GM18907 (cell line): ENCODE results near the gene ERFL.

Experiments
- ATAC-seq: cut with Tn5 transposase; IDR thresholded peaks from one replicate; pipeline ENCODE4 v1.9.1; 2021; ENCODE audit warnings: mild to moderate bottlenecking, moderate library complexity; ENCODE audit not compliant: unreplicated experiment

Gene ERFL

DNA sequence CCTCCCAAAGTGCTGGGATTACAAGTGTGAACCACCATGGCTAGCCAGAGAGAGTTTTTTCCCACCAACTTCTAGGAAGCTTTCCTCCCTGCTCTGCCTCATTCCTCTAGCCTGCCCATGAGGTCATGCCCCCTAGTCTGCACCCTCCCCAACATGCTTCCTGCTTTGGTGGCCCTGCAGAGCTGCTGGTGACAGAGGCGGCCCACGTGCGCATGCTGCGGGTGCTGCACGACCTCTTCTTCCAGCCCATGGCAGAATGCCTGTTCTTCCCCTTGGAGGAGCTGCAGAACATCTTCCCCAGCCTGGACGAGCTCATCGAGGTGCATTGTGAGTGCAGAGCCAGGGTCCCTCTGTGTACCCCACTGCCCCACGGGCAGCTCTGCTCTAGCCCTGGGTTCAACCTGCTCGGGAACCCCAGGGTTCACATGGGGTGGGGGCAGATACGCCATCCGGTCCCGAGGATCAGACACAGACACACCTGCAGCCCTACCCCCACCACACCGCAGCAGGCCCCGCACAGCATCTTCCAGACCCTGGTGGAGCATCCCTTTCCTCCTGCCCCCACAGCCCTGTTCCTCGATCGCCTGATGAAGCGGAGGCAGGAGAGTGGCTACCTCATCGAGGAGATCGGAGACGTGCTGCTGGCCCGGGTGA, 26.4 kb downstream of the ERFL start:
- ATAC-seq = no peak

GRCh38 chr19:41898235-41898634, 30.0 kb downstream of the ERFL start:
- no peak for ATAC-seq

DNA sequence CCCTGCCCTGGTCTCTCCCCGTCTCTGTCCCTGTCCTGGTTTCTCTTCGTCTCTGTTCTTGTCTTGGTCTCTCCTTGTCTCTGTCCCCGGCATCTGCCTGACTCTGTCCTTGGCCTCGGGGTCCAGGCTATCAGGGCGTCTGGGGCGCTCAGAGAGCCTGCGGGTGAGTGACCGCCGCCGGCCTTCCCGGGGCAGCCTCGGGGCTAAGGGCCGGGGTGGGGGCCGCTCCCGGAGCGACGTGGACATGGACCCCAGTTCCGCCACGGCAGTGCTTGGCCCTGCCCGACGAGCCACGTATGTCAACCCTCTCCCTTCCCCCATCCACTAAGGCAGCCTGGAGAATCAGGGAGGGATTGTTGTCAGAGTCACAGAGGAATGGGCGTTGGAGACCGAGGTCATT, 30.4 kb downstream of the ERFL start:
- ATAC-seq = no peak

DNA sequence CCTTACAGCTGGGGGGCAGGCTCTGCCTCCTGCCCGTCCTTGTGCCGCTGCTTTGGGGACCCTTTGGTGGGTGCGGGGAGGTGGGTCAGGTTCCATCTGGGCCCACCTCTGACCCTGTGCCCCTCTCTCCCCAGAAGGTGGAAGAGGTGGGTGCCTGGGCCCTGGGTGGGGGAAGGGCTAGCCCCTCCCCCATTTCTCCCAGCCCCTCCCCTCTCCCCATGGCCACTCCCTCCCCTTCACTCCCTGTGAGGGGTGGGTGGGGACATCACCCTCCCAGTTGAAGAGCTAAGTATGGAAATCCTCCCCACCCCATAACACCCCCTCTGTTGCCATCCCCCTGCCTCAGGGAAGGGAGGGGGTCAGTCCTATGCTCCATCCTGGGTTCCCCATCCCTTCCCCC, 31.1 kb downstream of the ERFL start:
- no peak for ATAC-seq

DNA sequence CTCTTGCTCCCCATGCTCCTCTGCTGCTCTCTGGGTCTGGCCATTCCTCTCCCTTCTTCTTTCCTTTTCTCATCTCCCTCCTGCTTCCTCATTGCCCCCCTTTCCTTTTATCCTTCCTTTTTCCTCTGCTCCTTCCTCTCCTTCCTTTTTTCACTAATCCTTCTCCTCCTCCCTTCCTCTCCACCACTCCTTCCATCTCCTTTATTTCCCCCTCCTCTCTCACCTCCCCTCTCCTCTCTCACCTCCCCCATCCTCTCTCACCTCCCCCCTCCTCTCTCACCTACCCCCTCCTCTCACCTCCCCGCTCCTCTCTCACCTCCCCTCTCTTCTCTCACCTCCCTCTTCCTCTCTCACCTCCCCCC, 31.7 kb downstream of the ERFL start:
- no peak for ATAC-seq

- ATAC-seq = no peak
Observed at GRCh38 chr19:41895745-41896580, 32.3 kb downstream of the ERFL start.

- ATAC-seq = no peak
Observed at GRCh38 chr19:41894350-41894749, 33.9 kb downstream of the ERFL start.

DNA sequence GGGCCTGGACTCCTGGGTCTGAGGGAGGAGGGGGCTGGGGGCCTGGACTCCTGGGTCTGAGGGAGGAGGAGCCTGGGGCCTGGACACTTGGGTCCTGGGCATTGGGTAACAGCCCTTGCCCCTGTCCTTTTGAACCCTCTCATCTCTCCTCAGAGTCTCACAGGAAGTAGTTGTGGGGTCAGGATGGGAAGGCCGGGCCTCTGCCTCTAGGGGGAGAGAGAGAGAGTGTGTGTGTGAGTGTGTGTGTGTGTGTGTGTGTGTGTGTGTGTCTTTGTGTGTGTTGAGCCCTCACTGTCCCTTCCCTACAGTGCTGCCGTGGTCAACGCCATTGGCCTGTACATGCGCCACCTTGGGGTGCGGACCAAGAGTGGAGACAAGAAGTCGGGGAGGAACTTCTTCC, 34.4 kb downstream of the ERFL start:
- ATAC-seq = no peak

DNA sequence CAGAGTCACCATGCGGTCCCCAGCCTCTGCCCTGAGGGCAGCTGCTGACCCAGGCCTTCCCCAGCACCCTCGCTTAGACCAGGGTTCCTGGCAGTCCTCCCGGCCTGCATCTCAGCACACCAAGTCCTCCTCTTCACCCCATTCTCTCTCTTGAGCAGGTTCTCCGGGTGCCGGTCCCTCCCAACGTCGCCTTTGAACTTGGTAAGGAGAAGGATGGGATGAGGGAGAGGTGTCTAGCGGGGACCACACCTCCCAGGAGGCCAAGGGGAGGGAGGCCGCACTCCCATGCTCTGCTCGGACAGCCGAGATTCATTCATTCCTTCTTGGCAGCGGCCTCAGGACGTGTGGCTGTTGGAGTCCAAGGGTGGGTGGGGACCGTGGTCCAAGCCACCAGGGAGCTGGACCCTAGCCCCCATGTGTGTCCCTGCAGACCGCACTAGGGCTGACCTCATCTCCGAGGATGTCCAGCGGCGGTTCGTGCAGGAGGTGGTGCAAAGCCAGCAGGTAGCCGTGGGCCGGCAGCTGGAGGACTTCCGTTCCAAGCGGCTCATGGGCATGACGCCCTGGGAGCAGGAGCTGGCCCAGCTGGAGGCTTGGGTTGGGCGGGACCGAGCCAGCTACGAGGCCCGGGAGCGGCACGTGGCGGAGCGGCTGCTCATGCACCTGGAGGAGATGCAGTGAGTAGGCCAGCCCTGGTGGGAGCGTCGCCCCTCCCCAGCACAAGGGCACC, 35.9 kb downstream of the ERFL start:
- no peak for ATAC-seq

DNA sequence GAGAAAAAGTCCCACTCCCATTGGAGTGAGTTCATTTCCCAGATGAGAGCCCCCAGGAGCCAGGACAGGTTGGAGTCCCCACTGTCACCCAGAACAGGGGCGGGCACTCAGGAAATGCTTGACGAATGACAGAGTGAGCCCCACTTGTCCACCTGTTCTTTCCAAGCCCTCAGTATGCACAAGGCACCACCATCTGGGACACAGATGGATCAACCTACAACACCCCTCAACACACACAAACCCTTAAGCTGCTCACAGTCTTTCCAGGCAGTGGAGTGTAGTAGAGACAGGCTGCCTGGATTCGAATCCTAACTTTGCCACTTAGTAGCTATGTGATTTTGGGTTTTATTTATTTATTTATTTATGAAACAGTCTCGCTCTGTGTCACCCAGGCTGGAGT, 37.3 kb downstream of the ERFL start:
- ATAC-seq = no peak

- no peak for ATAC-seq
Observed at GRCh38 chr19:41889896-41890295, 38.4 kb downstream of the ERFL start.

DNA sequence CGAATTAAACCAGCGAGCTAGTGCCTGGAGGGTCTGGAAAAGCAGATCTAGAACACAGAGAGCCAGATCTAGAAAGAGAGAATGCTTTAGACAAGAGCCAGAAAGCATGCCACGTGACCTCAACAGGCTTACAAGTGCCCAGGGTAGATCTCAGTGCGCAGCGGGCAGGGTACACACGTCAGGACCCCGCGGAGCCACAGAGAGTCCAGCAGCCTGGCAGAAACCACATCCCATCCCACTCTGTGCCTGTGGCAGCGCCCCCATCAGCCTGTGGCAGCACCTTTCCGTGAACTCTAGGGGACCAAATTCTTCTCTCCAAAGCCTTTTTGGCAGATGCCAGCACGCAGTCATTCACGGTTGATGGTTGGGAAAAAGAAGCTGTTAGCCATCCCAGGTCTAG, 39.3 kb downstream of the ERFL start:
- ATAC-seq = no peak

GRCh38 chr19:41887711-41888382, 40.4 kb downstream of the ERFL start:
- peak; percentile 27 for ATAC-seq

DNA sequence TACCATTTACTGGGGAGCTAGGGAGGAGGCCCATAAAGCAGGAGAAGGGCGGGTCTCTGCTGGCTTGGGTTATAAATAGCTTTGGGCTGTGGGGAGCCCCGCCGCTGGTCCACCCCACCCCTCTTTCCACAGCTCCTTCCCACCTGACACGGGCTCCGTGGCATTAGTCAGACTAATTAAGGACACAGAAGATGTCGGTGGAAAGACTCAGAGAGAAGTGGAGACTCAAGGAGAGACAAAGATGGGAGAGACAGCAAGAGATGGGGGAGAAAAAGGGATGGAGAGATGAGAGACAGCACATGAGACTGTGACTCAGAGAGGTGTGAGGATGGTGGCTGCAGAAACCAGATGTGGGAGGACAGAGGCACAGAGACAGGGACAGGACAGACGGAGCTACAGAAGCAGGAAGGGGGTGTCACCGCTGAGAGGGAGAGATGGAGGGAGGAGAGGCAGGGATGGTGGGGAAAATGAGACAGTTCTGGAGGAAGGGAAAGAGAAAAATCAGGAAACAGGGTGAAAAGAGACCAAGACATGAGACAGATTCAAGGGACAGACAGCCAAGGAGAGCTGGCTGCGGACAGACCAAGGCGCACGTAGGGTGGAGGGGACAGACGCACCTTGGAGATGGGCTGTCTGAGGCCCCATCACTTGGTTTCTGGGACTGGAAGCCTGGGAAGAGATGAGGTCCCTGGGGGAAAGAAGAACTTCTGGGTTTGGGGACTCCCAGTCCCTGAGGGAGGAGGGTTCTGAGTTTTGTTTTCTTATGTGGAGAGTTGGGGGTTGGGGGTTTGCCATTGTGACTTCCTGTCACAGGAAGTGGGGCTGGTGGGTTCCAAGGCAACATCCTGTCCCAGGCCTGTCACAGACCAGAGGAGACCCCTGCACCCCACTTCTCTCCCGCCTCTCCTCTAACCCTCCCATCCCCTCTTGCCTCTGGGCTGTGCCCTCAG, 41.2 kb downstream of the ERFL start:
- ATAC-seq = peak; percentile 41

DNA sequence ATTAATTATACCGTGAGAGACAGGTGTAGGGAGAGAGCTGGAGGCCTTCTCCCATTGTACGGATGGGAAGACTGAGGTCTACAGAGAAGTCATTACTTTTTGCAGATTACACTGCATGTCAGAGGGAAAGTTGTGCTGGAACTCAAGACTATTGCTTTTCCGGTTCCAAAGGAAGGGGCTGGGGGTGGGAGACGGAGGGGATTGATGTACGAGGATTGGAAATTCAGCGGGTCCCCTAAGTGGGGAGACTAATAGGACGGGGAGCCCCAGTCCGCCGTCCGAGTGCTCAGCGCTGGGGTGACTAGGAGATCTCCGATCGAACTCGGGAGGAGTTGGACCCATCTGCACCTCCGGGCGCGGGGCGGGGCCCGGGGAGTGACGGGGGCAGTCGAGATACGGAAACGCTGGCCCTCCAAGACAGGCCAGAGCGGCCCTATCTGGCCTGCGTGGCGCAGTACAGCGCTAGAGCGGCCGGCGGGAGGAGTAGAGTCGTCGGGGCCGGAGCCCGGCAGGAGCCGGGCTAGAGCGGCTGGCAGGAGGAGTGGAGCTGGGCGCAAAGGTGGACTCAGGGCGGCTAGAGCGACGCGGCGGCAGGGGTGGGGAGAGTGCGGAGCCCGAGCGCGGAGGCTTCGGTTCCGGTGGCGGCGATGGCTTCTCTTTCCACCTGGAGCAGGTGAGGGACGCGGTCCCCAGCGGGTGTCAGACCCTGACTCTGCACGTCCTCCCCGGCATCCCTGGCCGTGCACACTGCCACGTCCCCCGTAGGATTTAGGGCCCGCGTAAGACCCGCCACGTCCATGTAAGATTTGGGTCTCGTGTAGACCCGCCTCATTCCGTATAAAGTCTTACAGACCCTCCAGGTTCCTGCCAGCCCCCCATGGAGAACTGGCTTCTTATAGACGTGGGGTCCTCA, 44.2 kb downstream of the ERFL start:
- ATAC-seq = peak; percentile 69

- no peak for ATAC-seq
Observed at GRCh38 chr19:41883463-41883820, 44.8 kb downstream of the ERFL start.

- no peak for ATAC-seq
Observed at GRCh38 chr19:41882568-41883462, 45.4 kb downstream of the ERFL start, which contains the start of gene ARHGEF1. Gene ARHGEF1 (plus strand): TSS chr19:41883184. CDS start chr19:41888083, 4,899 bp downstream.

DNA sequence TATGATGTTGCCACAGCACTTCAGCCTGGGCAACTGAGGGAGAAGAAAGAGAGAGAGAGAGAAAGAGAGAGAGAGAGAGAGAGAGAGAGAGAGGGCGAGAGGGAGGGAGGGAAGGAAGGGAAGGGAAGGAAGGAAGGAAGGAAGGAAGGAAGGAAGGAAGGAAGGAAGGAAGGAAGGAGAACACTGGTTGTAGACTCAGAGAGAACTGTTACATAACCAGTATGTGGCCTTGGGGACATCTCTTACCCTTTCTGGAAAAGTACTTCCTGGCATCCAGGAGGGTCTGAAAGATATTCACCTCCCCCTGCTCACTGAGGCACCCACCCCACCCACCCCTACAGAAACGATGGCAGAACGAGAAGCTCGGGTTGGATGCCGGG, 47.9 kb downstream of the ERFL start:
- no peak for ATAC-seq
